HepG2 (cell line): ENCODE data around the gene MTX1. TPM values are rescaled to one million over a fixed set of nuclear protein-coding genes. Genes with fewer than 3 reads are reported as not detected.

ENCODE experiments used
- ARNT2 ChIP-seq: sonication (generic); formaldehyde crosslinking; IDR thresholded peaks from 2 replicates; pipeline ENCODE4 v1.8.0; 2022; ENCODE audit warnings: mild to moderate bottlenecking, low read depth, missing genetic modification reagents, moderate library complexity
- CBFB ChIP-seq: sonication (generic); formaldehyde crosslinking; IDR thresholded peaks from 2 replicates; pipeline ENCODE4 v1.4.0; 2020; ENCODE audit warnings: missing genetic modification reagents
- ELF1 ChIP-seq: sonication (generic); formaldehyde crosslinking; IDR thresholded peaks from 2 replicates; pipeline ENCODE4 v1.4.0; 2020; ENCODE audit warnings: missing genetic modification reagents
- GFI1 ChIP-seq: sonication (generic); formaldehyde crosslinking; IDR thresholded peaks from 2 replicates; pipeline ENCODE4 v1.5.0; 2020; ENCODE audit warnings: missing genetic modification reagents, mild to moderate bottlenecking, borderline replicate concordance
- LCORL ChIP-seq, 2 experiments: fragments of 450-650 bp in 1 of 2; sonication (generic) in 1 of 2; formaldehyde crosslinking in 1 of 2; IDR thresholded peaks; 2 replicates each; pipeline versions ENCODE4 v1.5.0 to v1.6.1; 2017 to 2020; ENCODE audit warnings: antibody characterized with exemption in 1 of 2, missing genetic modification reagents in 1 of 2
- SMYD3 ChIP-seq: sonication (generic); formaldehyde crosslinking; IDR thresholded peaks from 2 replicates; pipeline ENCODE4 v1.8.1; 2023; ENCODE audit warnings: mild to moderate bottlenecking, missing genetic modification reagents
- TCF12 ChIP-seq, 2 experiments: fragments of 450-650 bp in 1 of 2; sonication (generic) in 1 of 2; formaldehyde crosslinking in 1 of 2; IDR thresholded peaks; 2 replicates each; pipeline versions ENCODE4 v1.6.1 to v1.8.0; 2017 to 2022; ENCODE audit warnings: antibody characterized with exemption in 1 of 2, mild to moderate bottlenecking in 1 of 2, missing genetic modification reagents in 1 of 2, moderate library complexity in 1 of 2
- ZFP36 ChIP-seq: fragments of 150-350 bp; IDR thresholded peaks from 2 replicates; pipeline ENCODE4 v1.6.1; 2018; ENCODE audit warnings: borderline replicate concordance, low read length, low read depth; ENCODE audit not compliant: partially characterized antibody
- ZFP91 ChIP-seq: sonication (generic); formaldehyde crosslinking; IDR thresholded peaks from 2 replicates; pipeline ENCODE4 v1.9.0; 2022; ENCODE audit warnings: missing genetic modification reagents, mild to moderate bottlenecking, borderline replicate concordance
- ZNF101 ChIP-seq: sonication (generic); formaldehyde crosslinking; IDR thresholded peaks from 2 replicates; pipeline ENCODE4 v1.4.0; 2020; ENCODE audit warnings: mild to moderate bottlenecking, low read depth, missing genetic modification reagents, borderline replicate concordance
- ZNF263 ChIP-seq: sonication (generic); formaldehyde crosslinking; IDR thresholded peaks from 2 replicates; pipeline ENCODE4 v1.4.0; 2020; ENCODE audit warnings: missing genetic modification reagents
- ZNF503 ChIP-seq: sonication (generic); formaldehyde crosslinking; IDR thresholded peaks from 2 replicates; pipeline ENCODE4 v1.4.0; 2020; ENCODE audit warnings: missing genetic modification reagents
- ZNF512B ChIP-seq: sonication (generic); formaldehyde crosslinking; IDR thresholded peaks from 2 replicates; pipeline ENCODE4 v1.5.1; 2020; ENCODE audit warnings: missing genetic modification reagents, mild to moderate bottlenecking, borderline replicate concordance
- ZNF609 ChIP-seq: sonication (generic); formaldehyde crosslinking; IDR thresholded peaks from 2 replicates; pipeline ENCODE4 v1.4.0; 2020; ENCODE audit warnings: mild to moderate bottlenecking, missing genetic modification reagents, borderline replicate concordance
- ZNF761 ChIP-seq: sonication (generic); formaldehyde crosslinking; conservative IDR thresholded peaks from 2 replicates; pipeline ENCODE4 v1.4.0; 2020; ENCODE audit warnings: mild to moderate bottlenecking, missing genetic modification reagents
- polyA plus RNA-seq, 8 experiments: library from polyadenylated mRNA; depleted of rRNA in 3 of 8; stranded (reverse) in 7 of 8; unstranded in 1 of 8; fragments of >200 nt; fragmentation: Illumina TruSeq in 4 of 8; extraction: Trizol in 4 of 8; gene quantifications; 2 replicates each; pipeline versions ENCODE4 v1.2.1 to v1.2.3, GENCODE V29; 2011 to 2016; ENCODE audit warnings: low read depth in 4 of 8, missing spikeins in 1 of 8, mixed read lengths in 1 of 8; ENCODE audit not compliant: insufficient read depth in 1 of 8
- total RNA-seq, 5 experiments: library from RNA; depleted of rRNA; stranded (reverse); fragments of >200 nt; fragmentation: Illumina TruSeq; extraction: Trizol; gene quantifications; 2 replicates each; pipeline ENCODE4 v1.2.3, GENCODE V29; 2016; ENCODE audit warnings: low read depth in 1 of 5

The MTX1 gene
- total and polyA plus RNA-seq, 2 of the 13 experiments (the other 11 are each of a cell fraction or from before 2014, with no cell fraction given): 64.5 to 72.6 TPM

- no peak for TF ChIP-seq SMYD3 (CRISPR knock-in tag)
- TF ChIP-seq ZFP36: no peak
- no peak for TF ChIP-seq ZNF101 (CRISPR knock-in tag)
- no peak; the same call in 1 of the 2 replicates for TF ChIP-seq ZNF512B
- no peak for TF ChIP-seq TCF12 (IDR thresholded peaks at IDR 0.05)
- no peak for TF ChIP-seq TCF12 (CRISPR knock-in tag; IDR thresholded peaks at IDR 0.05)
- no peak for TF ChIP-seq LCORL (IDR thresholded peaks at IDR 0.05)
- peak; percentile 65; the same call in 1 of the 2 replicates for TF ChIP-seq LCORL (CRISPR knock-in tag; IDR thresholded peaks at IDR 0.05)
- no peak for TF ChIP-seq ZNF263 (CRISPR knock-in tag)
- peak; percentile 67; the same call in 1 of the 2 replicates for TF ChIP-seq ZFP91 (CRISPR knock-in tag)
- no peak for TF ChIP-seq ZNF503 (CRISPR knock-in tag)
- TF ChIP-seq GFI1: 0 out of 2 replicates have a peak, but pooled peaks have one; percentile 13
- no peak for TF ChIP-seq CBFB (CRISPR knock-in tag)
- TF ChIP-seq ZNF761: no peak
- TF ChIP-seq ZNF609 (CRISPR knock-in tag): no peak
- 0 out of 2 replicates have a peak, but pooled peaks have one; percentile 10 for TF ChIP-seq ARNT2 (CRISPR knock-in tag)
- 0 out of 2 replicates have a peak, but pooled peaks have one; percentile 28 for TF ChIP-seq ELF1 (CRISPR knock-in tag)
Measured at GRCh38 chr1:155193275-155193990, 15.1 kb upstream of the MTX1 start (continued).
